Lower leg skin (tissue), 3 donors: ENCODE data around the gene TNFRSF13B.

Source experiments
- CTCF ChIP-seq, 3 donors: fragments of 450-650 bp; IDR thresholded peaks; one replicate each; pipeline ENCODE4 v1.5.1; 2016; ENCODE audit warnings: antibody characterized with exemption in 3 of 3, mild to moderate bottlenecking in 3 of 3, moderate library complexity in 2 of 3
- POLR2A ChIP-seq, 2 donors: fragments of 450-650 bp; IDR thresholded peaks; one replicate each; pipeline ENCODE4 v1.6.1; 2016 to 2017; ENCODE audit warnings: antibody characterized with exemption in 2 of 2, mild to moderate bottlenecking in 1 of 2, moderate library complexity in 1 of 2

GRCh38 chr17:16947470-16947869, 24.4 kb downstream of the TNFRSF13B start:
- no peak for TF ChIP-seq POLR2A (IDR thresholded peaks at IDR 0.05)
- TF ChIP-seq CTCF (IDR thresholded peaks at IDR 0.05), result no peak
